ENCODE results near the gene HEATR5B. TPM values are rescaled to one million over a fixed set of nuclear protein-coding genes. Genes with fewer than 3 reads are reported as not detected.

The HEATR5B gene
- total RNA-seq, 3 donors from 2014 or later: 18.1 to 25.5 (median 22.1) TPM

GRCh38 chr2:36963734-36964133 lies 120.4 kb downstream of the HEATR5B start:
- Histone ChIP-seq H3K4me1 (ENCODE audit: low read depth) (peaks cover 13% of the 10 kb centered on the region), H3K9me3 (no peaks in the 10 kb centered on the region), H3K36me3 (ENCODE audit: low read depth) (no peaks in the 10 kb centered on the region), H3K4me3 (no peak overlapping the region)
- no peak for DNase-seq
- ATAC-seq: no peak
- intact Hi-C loops (cut with DNase I, micrococcal nuclease): no loop called here
- no peak for TF ChIP-seq CTCF (IDR thresholded peaks at IDR 0.05)

GRCh38 chr2:36963106-36963505 lies 121.1 kb downstream of the HEATR5B start:
- Histone ChIP-seq H3K36me3 (ENCODE audit: low read depth) (no peaks in the 10 kb centered on the region), H3K4me3 (no peak overlapping the region), H3K4me1 (ENCODE audit: low read depth) (peaks cover 13% of the 10 kb centered on the region), H3K9me3 (no peaks in the 10 kb centered on the region)
- TF ChIP-seq CTCF (IDR thresholded peaks at IDR 0.05): no peak
- DNase-seq (no peak), ATAC-seq (no peak)
- intact Hi-C loops (cut with DNase I, micrococcal nuclease): no loop called here

- intact Hi-C loops (cut with DNase I, micrococcal nuclease): no loop called here
- ATAC-seq (no peak), DNase-seq (no peak)
- Histone ChIP-seq H3K36me3 (ENCODE audit: low read depth) (no peaks in the 10 kb centered on the region), H3K4me1 (ENCODE audit: low read depth) (peaks cover 9% of the 10 kb centered on the region), H3K9me3 (no peaks in the 10 kb centered on the region), H3K4me3 (no peak overlapping the region)
- no peak for TF ChIP-seq CTCF (IDR thresholded peaks at IDR 0.05)
Observed at GRCh38 chr2:36960773-36961172, 123.4 kb downstream of the HEATR5B start.

- peaks cover 9% of the 10 kb centered on the region for H3K4me1 ChIP-seq (ENCODE audit: low read depth)
- intact Hi-C loops (cut with DNase I, micrococcal nuclease): no loop called here
- H3K36me3 ChIP-seq (ENCODE audit: low read depth): no peaks in the 10 kb centered on the region
- H3K4me3 ChIP-seq: no peak overlapping the region
- TF ChIP-seq CTCF (IDR thresholded peaks at IDR 0.05): no peak
- ATAC-seq: peak; percentile 49
- no peak for DNase-seq
- no peaks in the 10 kb centered on the region for H3K9me3 ChIP-seq
Observed at GRCh38 chr2:36960005-36960675, 124.0 kb downstream of the HEATR5B start.

GRCh38 chr2:36954977-36955607 lies 129.1 kb downstream of the HEATR5B start:
- no peaks in the 10 kb centered on the region for H3K9me3 ChIP-seq
- H3K4me1 ChIP-seq (ENCODE audit: low read depth): no peaks in the 10 kb centered on the region
- intact Hi-C loops (cut with DNase I, micrococcal nuclease): no loop called here
- DNase-seq (no peak), ATAC-seq (no peak)
- no peak for TF ChIP-seq CTCF (IDR thresholded peaks at IDR 0.05)
- H3K36me3 ChIP-seq (ENCODE audit: low read depth): no peaks in the 10 kb centered on the region
- H3K4me3 ChIP-seq: no peak overlapping the region

Measured in mucosa of descending colon (tissue), 3 donors.